Gastrocnemius medialis (tissue), 4 donors: ENCODE measurements around the gene FHOD1.

Experiments
- CTCF ChIP-seq, 5 experiments: fragments of 450-650 bp in 3 of 5; fragments of 200-600 bp in 2 of 5; sonication (generic) in 2 of 5; IDR thresholded peaks in 4 of 5; conservative IDR thresholded peaks in 1 of 5; 1 replicate in 4 of 5; 2 replicates in 1 of 5; pipeline ENCODE4 v1.5.1; 2016 to 2019; ENCODE audit warnings: antibody characterized with exemption in 5 of 5, mild to moderate bottlenecking in 3 of 5, moderate library complexity in 3 of 5
- POLR2A ChIP-seq, 2 donors: fragments of 450-650 bp; IDR thresholded peaks; one replicate each; pipeline ENCODE4 v1.6.1; 2017; ENCODE audit warnings: antibody characterized with exemption in 2 of 2, mild to moderate bottlenecking in 2 of 2, moderate library complexity in 2 of 2

GRCh38 chr16:67192781-67193361 is 54.4 kb downstream of the FHOD1 start:
- TF ChIP-seq POLR2A (IDR thresholded peaks at IDR 0.05), result no peak
- no peak for TF ChIP-seq CTCF (IDR thresholded peaks at IDR 0.05 in 4 of 5, conservative IDR thresholded peaks at IDR 0.05 in 1 of 5)
